Fibroblast of skin of abdomen (primary cell): ENCODE results near the gene MARF1.
"Not testable (repeated sequence)": the region's sequence is repeated elsewhere in the genome, so short reads cannot be mapped to it uniquely, and the experiment has no call there.

ENCODE experiments used
- DNase-seq: peaks from one replicate; pipeline ENCODE4 v3.0.0-alpha.2; 2013

Gene MARF1

DNA sequence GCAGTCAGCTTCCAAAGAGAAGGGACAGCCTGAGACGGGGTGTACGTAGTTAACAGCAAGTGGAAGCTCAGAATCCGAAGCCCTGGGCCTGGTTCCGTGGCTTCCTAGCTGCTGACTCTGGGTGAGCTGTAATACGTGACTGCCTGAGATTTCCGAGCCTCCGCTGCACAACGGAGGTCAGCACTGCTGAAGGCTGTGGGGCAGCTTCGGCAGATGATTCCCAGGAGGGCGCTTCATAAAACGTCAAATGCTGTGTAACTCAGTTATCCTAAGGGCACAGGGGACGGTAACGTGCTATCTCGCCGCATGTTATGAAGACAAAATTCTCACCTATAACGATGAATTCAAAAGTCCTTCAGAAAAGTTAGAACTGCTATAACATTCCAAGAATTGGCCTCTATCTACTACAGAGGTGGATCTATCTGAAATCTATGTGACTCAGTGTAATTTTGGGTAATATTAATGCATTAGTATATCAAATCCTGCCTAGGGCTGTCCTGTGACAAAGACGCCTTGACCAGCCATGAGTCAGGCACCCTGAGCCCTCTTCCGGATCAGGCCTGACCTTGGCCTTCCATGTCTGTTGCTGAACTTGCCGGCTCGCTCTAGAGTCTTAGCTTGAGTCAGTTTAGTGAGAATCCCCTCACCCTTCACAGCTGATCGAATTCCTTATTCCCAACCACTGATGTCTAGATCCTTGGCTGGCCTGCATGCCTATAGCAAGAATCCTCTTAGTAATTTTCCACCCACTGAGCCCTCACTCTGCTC lies 43.5 kb downstream of the MARF1 start:
- no peak for DNase-seq

- DNase-seq = no peak
Measured at GRCh38 chr16:15598648-15599190, 44.2 kb downstream of the MARF1 start.

DNA sequence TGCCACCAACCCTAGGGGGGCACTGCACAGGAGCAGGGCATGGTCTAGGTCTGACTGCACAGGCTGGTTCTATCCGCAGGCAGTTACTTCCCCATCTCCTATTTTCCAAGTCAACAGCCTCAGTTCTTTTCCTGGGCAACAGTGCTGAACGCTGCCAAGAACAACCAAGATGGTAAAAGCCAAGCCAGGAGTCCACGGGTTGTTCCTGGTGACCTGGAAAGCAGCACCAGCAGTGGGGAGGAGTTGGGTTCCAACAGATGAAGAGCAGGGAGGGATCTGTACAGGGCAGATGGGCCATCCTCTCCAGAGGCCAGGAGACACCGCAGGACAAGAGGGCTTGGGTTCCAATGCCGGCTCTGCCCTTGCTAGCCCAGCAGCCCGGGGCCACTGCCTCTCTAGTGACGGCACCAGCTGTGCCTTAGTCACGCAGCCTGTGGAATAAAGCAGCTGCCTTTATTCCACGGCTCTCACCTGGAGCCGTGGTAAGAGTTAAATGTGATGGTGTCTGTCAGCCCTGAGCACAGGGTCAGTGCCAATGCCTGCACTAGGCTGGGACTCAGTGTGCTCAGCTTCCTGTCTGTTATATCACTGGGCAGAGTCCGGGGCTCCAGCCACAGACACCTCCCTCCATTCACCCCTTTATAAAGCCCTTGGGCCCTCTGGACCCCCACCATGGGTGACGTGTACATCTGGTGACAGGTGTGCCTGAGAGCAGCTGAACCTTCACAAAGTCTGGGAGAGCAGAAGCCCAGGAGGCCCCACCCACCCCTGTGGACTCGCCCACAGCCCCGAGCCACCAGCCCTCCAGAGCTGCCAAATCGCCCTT lies 44.9 kb downstream of the MARF1 start:
- DNase-seq = no peak

- no peak for DNase-seq
Measured at GRCh38 chr16:15597135-15597534, 45.8 kb downstream of the MARF1 start.

DNA sequence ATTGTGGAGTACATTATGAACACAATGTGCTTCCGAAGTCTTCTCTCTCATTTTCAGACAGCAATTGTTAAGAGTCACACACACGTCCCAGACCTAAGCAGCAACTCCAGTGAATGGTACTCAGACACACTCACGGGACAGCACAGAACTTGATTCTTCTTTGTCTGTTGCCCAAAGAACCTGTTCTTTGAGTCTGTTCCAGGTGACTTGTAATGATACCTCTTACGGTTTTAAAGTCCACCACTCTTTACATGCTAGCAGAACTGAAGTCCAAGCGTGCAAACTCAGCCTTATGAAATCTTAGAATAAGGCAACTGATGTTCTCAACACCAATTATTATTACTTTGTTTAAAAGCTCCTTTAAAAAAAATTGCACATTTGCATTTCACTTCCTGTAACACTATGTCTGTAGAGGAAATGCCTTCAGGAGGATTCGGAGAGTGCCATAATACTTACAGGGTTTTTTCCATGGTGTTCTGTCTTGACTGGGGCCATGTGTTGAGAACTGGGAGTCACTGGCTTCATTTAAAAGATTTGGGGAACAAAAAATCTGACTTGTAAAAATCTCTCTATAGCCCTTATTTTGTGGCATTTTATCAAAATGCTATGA lies 48.1 kb downstream of the MARF1 start:
- DNase-seq = no peak

DNA sequence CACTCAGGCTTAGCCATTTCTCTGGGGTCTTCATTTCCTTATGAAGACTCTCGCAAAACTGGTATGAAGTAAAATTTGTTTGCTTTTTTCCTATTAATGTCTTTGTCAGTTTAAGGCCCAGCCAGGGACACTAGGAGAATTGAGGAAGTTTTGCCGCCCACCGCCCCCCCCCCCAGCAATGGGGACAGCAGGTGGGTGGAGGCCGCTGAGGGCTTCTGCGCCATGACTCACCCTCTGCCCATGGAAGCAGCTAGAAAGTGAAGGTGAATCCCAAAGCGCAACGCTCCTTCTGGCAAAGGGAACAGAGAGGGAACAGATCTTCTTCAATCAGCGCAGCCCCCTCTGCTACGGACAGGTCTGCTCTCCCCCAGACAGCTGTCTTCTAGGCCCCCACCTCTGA lies 49.7 kb downstream of the MARF1 start:
- DNase-seq = no peak

- DNase-seq = no peak
Measured at GRCh38 chr16:15592324-15592723, 50.6 kb downstream of the MARF1 start.

DNA sequence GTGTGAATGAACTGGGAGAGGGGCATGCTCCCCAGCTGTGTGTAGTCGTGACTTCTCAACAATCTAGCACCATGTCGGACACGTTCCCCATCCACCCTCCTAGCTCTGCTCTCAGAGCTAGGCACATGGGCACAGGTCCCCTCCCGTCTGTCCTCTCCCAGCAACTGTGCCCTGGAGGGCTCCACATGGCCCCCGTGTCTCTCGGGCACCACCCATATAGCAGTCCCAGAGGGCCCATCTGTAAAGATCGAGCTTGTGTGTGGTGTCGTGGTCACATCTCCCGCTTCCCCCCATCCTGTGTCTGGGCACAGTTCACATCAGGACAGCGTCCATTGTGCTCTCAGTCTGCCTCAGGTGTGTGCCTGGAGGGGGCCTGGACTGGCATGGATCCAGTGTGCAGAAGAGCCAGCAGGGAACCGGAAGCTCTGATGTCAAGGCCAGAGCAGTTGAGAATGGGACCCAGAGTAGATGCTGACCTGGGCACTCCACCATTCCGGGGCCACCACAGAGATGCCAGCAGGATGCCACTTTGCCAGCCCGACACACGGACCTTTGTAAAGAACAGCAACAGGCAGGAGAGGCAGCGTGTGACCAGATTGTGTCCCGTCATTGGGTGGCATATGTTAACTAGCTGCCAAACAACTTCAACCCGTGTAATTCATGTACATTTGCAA lies 55.7 kb downstream of the MARF1 start:
- DNase-seq = no peak

GRCh38 chr16:15586716-15587115 lies 56.2 kb downstream of the MARF1 start:
- no peak for DNase-seq

GRCh38 chr16:15585956-15586355 lies 57.0 kb downstream of the MARF1 start:
- no peak for DNase-seq

GRCh38 chr16:15583526-15583925 lies 59.4 kb downstream of the MARF1 start:
- DNase-seq = no peak

- DNase-seq = no peak
Measured at GRCh38 chr16:15581127-15581815, 61.7 kb downstream of the MARF1 start.

DNA sequence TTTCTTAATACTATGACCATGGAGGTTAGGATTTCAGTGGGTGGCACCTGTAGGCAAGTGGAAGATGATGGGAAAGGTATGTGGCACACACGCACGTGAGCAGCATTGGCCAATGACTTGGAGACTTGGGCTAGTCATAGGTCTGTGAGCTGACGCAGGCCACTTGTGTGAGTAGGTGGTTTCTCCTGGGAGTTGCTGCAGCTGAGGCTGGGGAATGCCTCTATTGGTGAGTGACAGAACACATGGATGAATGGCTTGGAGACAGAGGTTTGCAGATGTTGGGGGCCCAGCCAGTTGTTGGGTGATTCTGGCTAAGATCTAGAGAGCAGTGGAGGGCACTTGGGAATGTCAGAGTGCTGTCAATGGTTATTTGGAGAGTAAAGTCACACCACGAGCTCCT lies 64.1 kb downstream of the MARF1 start:
- DNase-seq = no peak

DNA sequence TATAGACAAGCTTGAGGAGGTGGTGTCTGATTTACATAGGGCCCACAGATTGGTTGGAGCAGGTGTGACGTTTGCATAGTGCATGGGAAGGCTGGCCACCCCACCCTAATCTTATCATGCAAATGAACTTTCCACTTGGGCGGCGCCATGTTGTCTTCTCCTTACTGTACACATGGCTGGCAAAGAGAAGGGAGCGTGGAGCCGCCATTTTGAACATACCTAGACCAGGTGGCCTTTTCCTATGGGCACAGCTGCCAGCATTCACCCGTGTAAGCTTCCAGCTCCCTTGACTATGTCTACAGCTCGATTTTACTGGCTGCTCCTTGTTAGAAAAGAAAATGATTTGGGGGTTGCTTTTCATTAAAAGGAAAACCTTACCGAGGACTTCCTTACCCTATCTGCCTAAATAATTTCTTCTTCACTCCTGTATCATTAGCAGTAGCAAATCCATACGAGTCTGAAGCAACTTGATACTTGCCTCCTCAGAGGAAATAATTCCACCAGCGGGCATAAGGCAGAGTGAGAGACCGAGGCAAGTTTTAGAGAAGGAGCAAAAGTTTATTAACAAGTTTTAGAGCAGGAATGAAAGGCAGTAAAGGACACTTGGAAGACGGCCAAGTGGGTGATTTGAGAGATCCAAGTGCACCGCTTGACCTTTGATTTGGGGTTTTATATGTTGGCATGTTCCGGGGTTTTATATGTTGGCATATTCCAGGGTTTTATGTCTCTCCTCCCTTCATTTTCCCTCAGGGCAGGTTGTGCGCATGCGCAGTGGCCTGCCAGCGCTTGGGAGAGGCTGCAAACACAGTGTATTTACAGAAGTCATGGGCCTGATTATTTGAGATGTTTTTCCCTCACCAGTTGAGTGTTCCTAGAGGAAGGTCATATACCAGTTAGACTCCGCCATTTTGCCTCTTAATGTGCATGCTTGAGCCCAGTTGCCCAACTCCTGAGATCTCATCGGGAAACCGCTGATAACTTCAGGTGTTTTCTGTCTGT lies 65.7 kb downstream of the MARF1 start:
- no peak for DNase-seq

DNA sequence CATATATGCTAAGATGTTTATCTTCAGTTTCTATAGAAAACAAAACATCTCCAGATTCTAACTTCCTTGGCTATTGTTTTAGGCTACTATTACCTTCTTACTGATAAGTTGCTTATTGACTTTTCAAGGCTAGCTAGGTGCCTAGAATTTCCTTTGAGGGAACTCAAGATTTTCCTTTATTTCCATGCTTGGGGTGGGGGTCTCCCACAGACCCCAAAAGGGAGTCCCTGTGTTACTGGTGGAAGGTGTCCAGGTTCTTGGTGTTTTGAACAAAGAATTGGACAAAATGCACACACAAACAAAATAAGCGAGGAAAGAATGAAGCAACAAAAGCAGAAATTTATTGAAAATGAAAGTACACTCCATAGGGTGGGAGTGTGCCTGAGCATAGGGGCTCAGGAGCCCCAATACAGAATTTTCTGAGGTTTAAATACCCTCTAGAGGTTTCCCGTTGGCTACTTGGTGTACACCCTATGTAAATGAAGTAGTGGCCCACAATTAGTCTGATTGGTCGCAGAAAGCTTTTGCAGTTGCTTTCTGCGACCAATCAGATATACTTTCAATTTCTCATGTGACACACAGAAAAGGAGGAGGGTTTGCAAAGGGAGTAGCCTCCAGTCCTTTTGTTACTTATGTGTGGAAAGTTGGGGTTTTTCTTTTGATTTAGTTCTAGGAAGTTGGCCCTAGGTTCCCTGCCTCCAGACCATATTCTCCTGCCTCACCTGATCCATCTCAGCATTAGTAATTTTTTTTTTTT lies 67.5 kb downstream of the MARF1 start:
- no peak for DNase-seq

- DNase-seq = no peak
Measured at GRCh38 chr16:15574614-15574948, 68.4 kb downstream of the MARF1 start.

- DNase-seq = not testable (repeated sequence)
Measured at GRCh38 chr16:15573896-15574613, 68.9 kb downstream of the MARF1 start.

- no peak for DNase-seq
Measured at GRCh38 chr16:15573274-15573895, 69.6 kb downstream of the MARF1 start.
